Coronary artery (tissue), 2 donors: Measurements from ENCODE around the gene SLC27A4.
"Not testable (repeated sequence)": the region's sequence is repeated elsewhere in the genome, so short reads cannot be mapped to it uniquely, and the experiment has no call there.

Source experiments
- DNase-seq: peaks from one replicate; pipeline ENCODE4 v3.0.0-alpha.2; 2017; ENCODE audit warnings: low spot score
- H3K27ac ChIP-seq, 2 donors: fragments of 200-600 bp; sonication (generic); one replicate each; pipeline ENCODE4 v1.5.1; 2016 to 2019
- H3K4me3 ChIP-seq: fragments of 200-600 bp; sonication (generic); 2 replicates; pipeline ENCODE4 v1.5.1; 2016; ENCODE audit warnings: mild to moderate bottlenecking, moderate library complexity
- TF ChIP-seq, protein P1 (sequence below): fragments of 200-600 bp; sonication (generic); IDR thresholded peaks from one replicate; pipeline ENCODE4 v1.5.1; 2019; ENCODE audit warnings: antibody characterized with exemption

Gene SLC27A4

GRCh38 chr9:128323791-128324190 is 16.5 kb upstream of the SLC27A4 start:
- DNase-seq = no peak
- Histone ChIP-seq H3K4me3 (peak overlapping the region; percentile 83), H3K27ac (no peak overlapping the region)
- TF ChIP-seq, protein P1, sequence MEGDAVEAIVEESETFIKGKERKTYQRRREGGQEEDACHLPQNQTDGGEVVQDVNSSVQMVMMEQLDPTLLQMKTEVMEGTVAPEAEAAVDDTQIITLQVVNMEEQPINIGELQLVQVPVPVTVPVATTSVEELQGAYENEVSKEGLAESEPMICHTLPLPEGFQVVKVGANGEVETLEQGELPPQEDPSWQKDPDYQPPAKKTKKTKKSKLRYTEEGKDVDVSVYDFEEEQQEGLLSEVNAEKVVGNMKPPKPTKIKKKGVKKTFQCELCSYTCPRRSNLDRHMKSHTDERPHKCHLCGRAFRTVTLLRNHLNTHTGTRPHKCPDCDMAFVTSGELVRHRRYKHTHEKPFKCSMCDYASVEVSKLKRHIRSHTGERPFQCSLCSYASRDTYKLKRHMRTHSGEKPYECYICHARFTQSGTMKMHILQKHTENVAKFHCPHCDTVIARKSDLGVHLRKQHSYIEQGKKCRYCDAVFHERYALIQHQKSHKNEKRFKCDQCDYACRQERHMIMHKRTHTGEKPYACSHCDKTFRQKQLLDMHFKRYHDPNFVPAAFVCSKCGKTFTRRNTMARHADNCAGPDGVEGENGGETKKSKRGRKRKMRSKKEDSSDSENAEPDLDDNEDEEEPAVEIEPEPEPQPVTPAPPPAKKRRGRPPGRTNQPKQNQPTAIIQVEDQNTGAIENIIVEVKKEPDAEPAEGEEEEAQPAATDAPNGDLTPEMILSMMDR = no peak

DNA sequence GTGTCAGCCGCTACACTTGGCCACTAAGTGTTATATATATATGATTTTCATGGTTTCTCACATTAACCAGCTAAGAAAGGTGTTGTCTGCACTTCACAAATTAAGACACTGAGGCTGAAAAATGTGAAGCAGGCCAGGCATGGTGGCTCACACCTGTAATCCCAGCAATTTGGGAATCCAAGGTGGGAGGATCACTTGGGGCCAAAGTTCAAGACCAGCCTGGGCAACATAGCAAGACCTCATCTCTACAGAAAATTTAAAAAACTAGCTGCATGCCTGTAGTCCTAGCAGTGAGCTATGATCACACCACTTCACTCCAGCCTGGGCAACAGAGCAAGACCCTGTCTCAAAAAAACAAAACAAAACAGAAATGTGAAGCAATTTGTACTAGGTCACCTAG is 15.9 kb upstream of the SLC27A4 start:
- DNase-seq = no peak
- no peak overlapping the region for H3K27ac ChIP-seq
- no peak overlapping the region for H3K4me3 ChIP-seq
- TF ChIP-seq, protein P1 = no peak

GRCh38 chr9:128325629-128326028 is 14.7 kb upstream of the SLC27A4 start:
- no peak overlapping the region for H3K27ac ChIP-seq
- no peak for DNase-seq
- TF ChIP-seq, protein P1 = no peak
- H3K4me3 ChIP-seq = no peak overlapping the region

GRCh38 chr9:128333451-128333869 is 6.9 kb upstream of the SLC27A4 start:
- Histone ChIP-seq H3K4me3 (no peak overlapping the region), H3K27ac (no peak overlapping the region)
- no peak for DNase-seq
- TF ChIP-seq, protein P1 = no peak

- DNase-seq = no peak
- TF ChIP-seq, protein P1 = no peak
- no peak overlapping the region for H3K4me3 ChIP-seq
- H3K27ac ChIP-seq = no peak overlapping the region
These were observed 5.2 kb upstream of the SLC27A4 start for GRCh38 chr9:128335161-128335560.

DNA sequence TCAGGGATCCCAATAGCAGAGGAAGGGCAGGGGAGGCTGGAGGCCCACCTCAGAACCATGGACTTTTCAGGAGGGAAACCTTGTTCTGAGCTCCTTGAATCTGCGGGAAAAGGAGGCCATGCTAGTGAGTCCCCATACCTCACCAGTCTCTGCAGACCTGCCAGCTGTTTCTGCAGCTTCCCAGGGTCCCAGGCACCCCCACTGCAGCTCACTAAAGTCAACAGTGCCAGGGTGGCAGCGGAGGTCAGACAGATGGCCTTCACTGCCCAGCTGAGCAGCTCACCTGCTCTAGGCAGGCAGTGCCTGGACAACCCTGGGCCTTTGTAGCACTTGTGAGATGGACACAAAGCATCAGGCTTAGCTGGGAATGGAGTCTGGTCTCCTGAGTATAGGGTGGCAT is 4.4 kb upstream of the SLC27A4 start:
- TF ChIP-seq, protein P1 = no peak
- no peak overlapping the region for H3K27ac ChIP-seq
- no peak for DNase-seq
- H3K4me3 ChIP-seq = no peak overlapping the region

- TF ChIP-seq, protein P1 = no peak
- no peak overlapping the region for H3K4me3 ChIP-seq
- no peak for DNase-seq
- no peak overlapping the region for H3K27ac ChIP-seq
These were observed 2.4 kb upstream of the SLC27A4 start for GRCh38 chr9:128337936-128338335.

DNA sequence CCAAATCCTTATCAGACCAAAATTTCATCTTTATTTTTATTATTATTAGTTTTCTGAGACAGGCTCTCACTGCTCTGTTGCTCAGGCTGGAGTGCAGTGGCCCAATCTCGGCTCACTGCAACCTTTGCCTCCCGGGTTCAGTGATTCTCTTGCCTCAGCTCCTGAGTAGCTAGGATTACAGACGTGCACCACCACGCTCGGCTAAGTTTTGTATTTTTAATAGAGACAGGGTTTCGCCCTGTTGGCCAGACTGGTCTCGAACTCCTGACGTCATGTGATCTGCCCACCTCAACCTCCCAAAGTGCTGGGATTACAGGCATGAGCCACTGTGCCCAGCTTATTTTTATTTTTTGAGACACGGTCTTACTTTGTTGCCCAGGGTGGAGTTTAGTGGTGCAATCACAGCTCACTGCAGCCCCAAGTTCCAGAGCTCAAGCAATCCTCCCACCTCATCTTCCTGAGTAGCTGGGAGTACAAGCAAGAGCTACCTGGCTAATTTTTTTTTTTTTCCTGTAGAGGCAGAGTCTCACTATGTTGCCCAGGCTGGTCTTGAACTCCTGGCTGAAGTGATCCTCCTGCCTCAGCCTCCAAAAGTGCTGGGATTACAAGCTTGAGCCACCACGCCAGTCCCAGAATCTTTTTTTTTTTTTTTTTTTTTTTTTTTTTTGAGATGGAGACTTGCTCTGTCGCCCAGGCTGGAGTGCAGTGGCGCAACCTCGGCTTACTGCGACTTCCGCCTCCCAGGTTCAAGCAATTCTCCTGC is 1.3 kb upstream of the SLC27A4 start:
- H3K27ac ChIP-seq, DNase-seq: not testable (repeated sequence)

More for the DNA sequence above, 1.3 kb upstream of the SLC27A4 start:
- H3K4me3 ChIP-seq = not testable (repeated sequence)
